Hepatocyte (in vitro differentiated cells): Measurements from ENCODE around the gene SCUBE2.
A peak's percentile ranks its signal among the peaks of the same experiment; 100 is the strongest.

Experiments used
- EZH2 ChIP-seq: fragments of 200-600 bp; sonication (generic); IDR thresholded peaks from 2 replicates; pipeline ENCODE4 v1.6.1; 2016; ENCODE audit warnings: antibody characterized with exemption, mild to moderate bottlenecking, borderline replicate concordance
- EZH2phosphoT487 ChIP-seq: fragments of 200-600 bp; sonication (generic); IDR thresholded peaks from one replicate; pipeline ENCODE4 v1.6.1; 2018; ENCODE audit warnings: antibody characterized with exemption, mild to moderate bottlenecking, low read depth, moderate library complexity; ENCODE audit not compliant: unreplicated experiment, severe bottlenecking
- TF ChIP-seq, protein P1 (sequence below): fragments of 200-600 bp; sonication (generic); IDR thresholded peaks from 2 replicates; pipeline ENCODE4 v1.5.1; 2016; ENCODE audit warnings: antibody characterized with exemption, mild to moderate bottlenecking; ENCODE audit not compliant: poor library complexity

DNA sequence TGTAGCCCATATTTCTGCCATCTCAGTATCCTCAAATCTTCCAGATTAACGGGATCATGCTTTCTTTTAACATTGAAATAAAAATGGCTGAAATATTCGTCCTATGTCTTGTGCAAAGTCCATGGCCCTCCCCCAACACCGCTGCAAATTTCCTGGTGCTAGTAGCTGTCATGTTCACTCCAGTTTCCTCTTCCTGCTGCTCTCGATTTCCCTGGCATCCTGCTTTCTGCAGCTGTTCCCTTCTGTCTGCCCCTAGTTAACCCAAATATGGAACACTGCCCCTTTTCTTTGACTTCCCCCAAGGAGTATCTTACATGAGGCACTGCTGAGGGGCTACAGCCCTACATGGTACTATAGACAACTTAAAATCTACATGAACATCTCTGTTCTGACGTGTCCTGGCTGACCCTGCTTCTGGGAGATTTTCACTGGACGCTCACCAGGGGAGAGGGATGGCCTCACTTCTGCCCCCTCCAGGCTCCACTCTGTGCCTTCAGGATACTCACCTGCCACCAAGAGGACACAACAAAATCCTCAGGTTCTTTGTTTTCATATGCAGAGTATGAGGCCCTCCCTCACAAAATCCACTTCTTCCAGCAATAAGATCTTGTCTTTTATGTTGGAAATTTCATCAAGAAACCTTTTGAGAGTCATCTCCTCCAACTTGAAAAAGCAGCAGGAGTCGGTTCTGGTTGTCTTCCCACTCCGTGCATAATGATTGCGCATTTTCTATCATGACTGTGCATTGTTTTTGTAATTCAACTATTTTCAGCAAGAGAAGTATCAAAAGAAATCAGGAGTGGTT, 29.5 kb upstream of the SCUBE2 start:
- TF ChIP-seq, protein P1, sequence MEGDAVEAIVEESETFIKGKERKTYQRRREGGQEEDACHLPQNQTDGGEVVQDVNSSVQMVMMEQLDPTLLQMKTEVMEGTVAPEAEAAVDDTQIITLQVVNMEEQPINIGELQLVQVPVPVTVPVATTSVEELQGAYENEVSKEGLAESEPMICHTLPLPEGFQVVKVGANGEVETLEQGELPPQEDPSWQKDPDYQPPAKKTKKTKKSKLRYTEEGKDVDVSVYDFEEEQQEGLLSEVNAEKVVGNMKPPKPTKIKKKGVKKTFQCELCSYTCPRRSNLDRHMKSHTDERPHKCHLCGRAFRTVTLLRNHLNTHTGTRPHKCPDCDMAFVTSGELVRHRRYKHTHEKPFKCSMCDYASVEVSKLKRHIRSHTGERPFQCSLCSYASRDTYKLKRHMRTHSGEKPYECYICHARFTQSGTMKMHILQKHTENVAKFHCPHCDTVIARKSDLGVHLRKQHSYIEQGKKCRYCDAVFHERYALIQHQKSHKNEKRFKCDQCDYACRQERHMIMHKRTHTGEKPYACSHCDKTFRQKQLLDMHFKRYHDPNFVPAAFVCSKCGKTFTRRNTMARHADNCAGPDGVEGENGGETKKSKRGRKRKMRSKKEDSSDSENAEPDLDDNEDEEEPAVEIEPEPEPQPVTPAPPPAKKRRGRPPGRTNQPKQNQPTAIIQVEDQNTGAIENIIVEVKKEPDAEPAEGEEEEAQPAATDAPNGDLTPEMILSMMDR: peak; percentile 23
- no peak for TF ChIP-seq EZH2
- TF ChIP-seq EZH2phosphoT487: no peak
